HCT116 (cell line): ENCODE results near the gene TFDP1. TPM values are rescaled to one million over a fixed set of nuclear protein-coding genes. Genes with fewer than 3 reads are reported as not detected.

ENCODE experiments used
- ATAC-seq: fragments of 200-7000 bp; cut with Tn5 transposase; 2 replicates; pipeline ENCODE4 v1.9.1; 2020; ENCODE audit warnings: mild to moderate bottlenecking, moderate library complexity
- BruUV-seq: library from RNA; stranded (reverse); fragments of 400-500 nt; replicated peaks from 2 replicates; lab custom pipeline; 2021; lab: Mats Ljungman, UMichigan
- CTCF ChIA-PET: fragments of 300-600 bp; sonication (Branson Sonifier 250); formaldehyde crosslinking; loops from one replicate; lab custom pipeline; 2021; ENCODE audit warnings: antibody characterized with exemption; lab: Charles Lee
- POLR2A ChIA-PET: fragments of 300-600, 350-600 bp; sonication (Branson Sonifier 250); formaldehyde crosslinking; loops from one replicate; lab custom pipeline; 2021; ENCODE audit warnings: antibody characterized with exemption; lab: Charles Lee
- RAD21 ChIA-PET, 2 experiments: fragments of 300-600 bp; sonication (Branson Sonifier 250); formaldehyde crosslinking; loops; one replicate each; lab custom pipeline; 2023; ENCODE audit warnings: low total read pairs in 2 of 2; ENCODE audit not compliant: uncharacterized antibody in 2 of 2, unreplicated experiment in 2 of 2, low non-redundant PET in 1 of 2; lab: Charles Lee
- DNase-seq: peaks from one replicate; pipeline ENCODE4 v3.0.0-alpha.2; 2010; ENCODE audit warnings: low read depth, low spot score
- H2AFZ ChIP-seq: fragments of 200-600 bp; shearing (Covaris generic), sonication (generic); 2 replicates; pipeline ENCODE4 v1.6.1; 2017; ENCODE audit warnings: low read depth, mixed run types, mixed read lengths, antibody characterized with exemption, low read length; ENCODE audit not compliant: poor library complexity, severe bottlenecking
- H3K27ac ChIP-seq: 2 replicates; pipeline ENCODE4 v1.5.1; 2012; ENCODE audit warnings: low read depth, low read length
- H3K27me3 ChIP-seq: fragments of 200-600 bp; sonication (generic); 2 replicates; pipeline ENCODE4 v1.6.1; 2016; ENCODE audit warnings: mixed run types, low read length, mixed read lengths; ENCODE audit not compliant: insufficient read depth
- H3K36me3 ChIP-seq, 2 experiments: fragments of 200-500 bp in 1 of 2; fragments of 200-600 bp in 1 of 2; sonication (Bioruptor generic) in 1 of 2; sonication (generic) in 1 of 2; 2 replicates each; pipeline versions ENCODE4 v1.5.1 to v1.6.1; 2014 to 2016; ENCODE audit warnings: low read length in 2 of 2, inconsistent platforms in 1 of 2, mixed read lengths in 1 of 2, mixed run types in 1 of 2; ENCODE audit not compliant: insufficient read depth in 2 of 2, control insufficient read depth in 1 of 2
- H3K4me1 ChIP-seq, 2 experiments: fragments of 200-600 bp in 1 of 2; sonication (generic) in 1 of 2; 2 replicates each; pipeline versions ENCODE4 v1.5.1 to v1.6.1; 2012 to 2017; ENCODE audit warnings: low read length in 2 of 2, inconsistent platforms in 1 of 2, mild to moderate bottlenecking in 1 of 2, mixed read lengths in 1 of 2, mixed run types in 1 of 2, moderate library complexity in 1 of 2; ENCODE audit not compliant: insufficient read depth in 2 of 2, control insufficient read depth in 1 of 2
- H3K4me2 ChIP-seq: fragments of 200-600 bp; sonication (generic); 2 replicates; pipeline ENCODE4 v1.6.1; 2017; ENCODE audit warnings: mixed run types, low read length, mixed read lengths
- H3K4me3 ChIP-seq, 2 experiments: fragments of 200-600 bp in 1 of 2; sonication (generic) in 1 of 2; replicated peaks in 1 of 2; 2 replicates each; pipeline ENCODE4 v1.5.1; 2011 to 2016; ENCODE audit warnings: low read length in 2 of 2, control low read depth in 1 of 2, low read depth in 1 of 2, mild to moderate bottlenecking in 1 of 2, mixed read lengths in 1 of 2, mixed run types in 1 of 2
- H3K79me2 ChIP-seq: fragments of 200-600 bp; sonication (generic); 2 replicates; pipeline ENCODE4 v1.6.1; 2017; ENCODE audit warnings: mild to moderate bottlenecking, mixed run types, low read length, moderate library complexity, mixed read lengths; ENCODE audit not compliant: insufficient read depth
- H3K9ac ChIP-seq: fragments of 200-600 bp; sonication (generic); 2 replicates; pipeline ENCODE4 v1.6.1; 2016; ENCODE audit warnings: low read length, mixed read lengths
- H3K9me2 ChIP-seq: fragments of 200-600 bp; sonication (generic), shearing (Covaris generic); 2 replicates; pipeline ENCODE4 v1.6.1; 2017; ENCODE audit warnings: mixed run types, mild to moderate bottlenecking, moderate library complexity; ENCODE audit not compliant: insufficient read depth
- H3K9me3 ChIP-seq, 2 experiments: fragments of 200-500 bp in 1 of 2; fragments of 200-600 bp in 1 of 2; sonication (Bioruptor generic) in 1 of 2; sonication (generic) in 1 of 2; 2 replicates each; pipeline ENCODE4 v1.6.1; 2014 to 2017; ENCODE audit warnings: low read length in 2 of 2, mixed read lengths in 2 of 2, inconsistent platforms in 1 of 2, low read depth in 1 of 2, mild to moderate bottlenecking in 1 of 2, mixed run types in 1 of 2, moderate library complexity in 1 of 2; ENCODE audit not compliant: control insufficient read depth in 1 of 2, insufficient read depth in 1 of 2
- H4K20me1 ChIP-seq: fragments of 200-600 bp; sonication (generic), shearing (Covaris generic); 2 replicates; pipeline ENCODE4 v1.6.1; 2017; ENCODE audit warnings: mixed run types, mild to moderate bottlenecking, moderate library complexity; ENCODE audit not compliant: insufficient read depth
- ATF3 ChIP-seq: IDR thresholded peaks from 2 replicates; pipeline ENCODE4 v1.6.1; 2012
- CBX3 ChIP-seq: IDR thresholded peaks from 2 replicates; pipeline ENCODE4 v1.6.1; 2012; ENCODE audit warnings: low read depth
- CTCF ChIP-seq, 3 experiments: fragments of 200-600 bp in 1 of 3; sonication (generic) in 1 of 3; IDR thresholded peaks in 2 of 3; conservative IDR thresholded peaks in 1 of 3; 2 replicates each; pipeline ENCODE4 v1.5.1; 2012 to 2017; ENCODE audit warnings: low read depth in 2 of 3, low read length in 2 of 3, antibody characterized with exemption in 1 of 3, borderline replicate concordance in 1 of 3, control low read depth in 1 of 3, mild to moderate bottlenecking in 1 of 3, mixed read lengths in 1 of 3, mixed run types in 1 of 3, moderate library complexity in 1 of 3; ENCODE audit not compliant: insufficient read depth in 1 of 3
- EGR1 ChIP-seq: IDR thresholded peaks from 2 replicates; pipeline ENCODE4 v1.6.1; 2012; ENCODE audit warnings: low read depth
- ELF1 ChIP-seq: IDR thresholded peaks from 2 replicates; pipeline ENCODE4 v1.6.1; 2012; ENCODE audit warnings: low read depth, borderline replicate concordance
- FOSL1 ChIP-seq: IDR thresholded peaks from 2 replicates; pipeline ENCODE4 v1.6.1; 2012; ENCODE audit warnings: low read depth
- JUND ChIP-seq: IDR thresholded peaks from 2 replicates; pipeline ENCODE4 v1.6.1; 2012
- MAX ChIP-seq: IDR thresholded peaks from 2 replicates; pipeline ENCODE4 v1.6.1; 2012
- POLR2A ChIP-seq: IDR thresholded peaks from 2 replicates; pipeline ENCODE4 v1.7.0; 2011; ENCODE audit warnings: borderline replicate concordance; ENCODE audit not compliant: insufficient read depth, insufficient read length; ENCODE audit errors: extremely low read depth
- POLR2AphosphoS5 ChIP-seq: IDR thresholded peaks from 2 replicates; pipeline ENCODE4 v1.6.1; 2011; ENCODE audit warnings: mild to moderate bottlenecking, low read depth, low read length, moderate library complexity
- REST ChIP-seq: IDR thresholded peaks from 2 replicates; pipeline ENCODE4 v1.6.1; 2012; ENCODE audit warnings: low read depth
- SRF ChIP-seq: IDR thresholded peaks from 2 replicates; pipeline ENCODE4 v1.6.1; 2012; ENCODE audit warnings: low read depth
- YY1 ChIP-seq: IDR thresholded peaks from 2 replicates; pipeline ENCODE4 v1.6.1; 2011; ENCODE audit warnings: low read length, low read depth, moderate library complexity, mild to moderate bottlenecking; ENCODE audit not compliant: insufficient replicate concordance; ENCODE audit errors: extremely low read depth
- ZFX ChIP-seq: fragments of 450-650 bp; IDR thresholded peaks from 2 replicates; pipeline ENCODE4 v1.6.1; 2017
- intact Hi-C: fragments of 100-400 bp; cut with micrococcal nuclease; formaldehyde crosslinking; loops from 2 replicates; pipeline ENCODE4 v1.10.0; 2022
- total RNA-seq: library from RNA; stranded (reverse); gene quantifications from one replicate; pipeline ENCODE4 v1.2.1, GENCODE V29; 2021; ENCODE audit not compliant: unreplicated experiment

The TFDP1 gene
- total RNA-seq, 1 experiment from 2014 or later = 169 TPM

GRCh38 chr13:113538689-113539058 is 45.9 kb upstream of the TFDP1 start:
- RAD21 ChIA-PET = no interaction called here
- Histone ChIP-seq H2AFZ (no peak overlapping the region), H3K79me2 (no peaks in the 10 kb centered on the region; the same call in 1 of the 2 replicates), H3K4me1 (no peaks in the 10 kb centered on the region), H4K20me1 (no peaks in the 10 kb centered on the region), H3K4me3 (no peak overlapping the region), H3K27ac (no peak overlapping the region), H3K4me2 (no peak overlapping the region), H3K9me3 (no peaks in the 10 kb centered on the region), H3K36me3 (no peaks in the 10 kb centered on the region; a peak in 1 of 4 replicates), H3K27me3 (no peaks in the 10 kb centered on the region), H3K9me2 (no peaks in the 10 kb centered on the region), H3K9ac (no peak overlapping the region)
- TF ChIP-seq ELF1 (no peak), CTCF (IDR thresholded peaks at IDR 0.05 in 2 of 3, conservative IDR thresholded peaks at IDR 0.05 in 1 of 3; ENCODE audit: borderline replicate concordance in 1 of 3, insufficient read depth in 1 of 3, low read depth in 2 of 3, low read length in 2 of 3) (no peak), REST (no peak), POLR2A (no peak), POLR2AphosphoS5 (no peak), CBX3 (no peak), MAX (no peak), JUND (no peak), SRF (no peak), YY1 (no peak), ATF3 (no peak), EGR1 (no peak), FOSL1 (no peak), ZFX (no peak)
- no TSS peak for BruUV-seq
- DNase-seq = no peak
- intact Hi-C loops = no loop called here
- POLR2A ChIA-PET = no interaction called here
- no peak for ATAC-seq
- CTCF ChIA-PET = no interaction called here
